Endothelial cell of hepatic sinusoid (primary cell): ENCODE measurements around the gene ZNF343.

Experiments used
- in situ Hi-C: cut with HindIII; loops from 2 replicates; pipeline ENCODE4 v1.10.0; 2017; ENCODE audit warnings: low sequenced_read_pairs

Gene ZNF343

GRCh38 chr20:2446845-2447244 lies 61.9 kb downstream of the ZNF343 start:
- in situ Hi-C loops = no loop called here
